ENCODE results near the gene HSPA8.

Gene HSPA8

DNA sequence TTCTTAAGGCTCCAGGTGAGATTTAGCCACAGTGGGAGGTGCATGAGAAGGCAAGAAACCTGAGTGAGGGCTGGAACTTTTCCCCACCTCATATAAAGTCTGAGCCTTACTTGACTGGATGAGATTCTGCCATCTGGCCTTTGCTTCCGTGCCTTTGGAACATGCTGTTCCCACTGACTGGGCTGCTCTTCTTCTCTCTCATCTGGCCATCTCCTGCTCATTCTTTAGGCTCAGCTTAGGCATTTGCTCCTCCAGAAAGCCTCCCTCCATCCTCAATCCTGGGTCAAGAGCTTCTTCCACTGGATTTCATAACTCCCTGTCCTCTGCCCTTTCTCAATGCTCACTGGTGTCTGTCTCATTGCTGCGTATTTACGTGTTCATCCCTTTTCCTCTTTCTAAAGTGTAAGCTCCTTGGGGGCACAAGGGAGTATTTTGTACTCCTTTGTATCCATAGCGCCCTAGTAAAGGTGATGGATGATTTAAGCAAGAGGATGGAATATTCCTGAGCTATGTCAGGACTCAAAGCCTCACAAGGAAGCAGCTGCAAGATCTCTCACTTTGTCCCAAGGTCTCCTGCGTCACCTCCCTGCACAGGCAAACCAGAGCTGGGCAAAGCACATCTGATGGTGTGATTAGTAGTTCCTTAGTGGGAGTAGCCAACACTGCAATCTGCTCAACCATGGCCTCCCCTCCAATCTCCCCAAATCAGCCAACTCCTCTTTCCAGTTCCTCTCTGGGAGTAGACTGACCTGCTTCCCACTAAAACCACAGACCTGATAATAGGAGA, 15.3 kb downstream of the HSPA8 start:
- no peak for DNase-seq

DNA sequence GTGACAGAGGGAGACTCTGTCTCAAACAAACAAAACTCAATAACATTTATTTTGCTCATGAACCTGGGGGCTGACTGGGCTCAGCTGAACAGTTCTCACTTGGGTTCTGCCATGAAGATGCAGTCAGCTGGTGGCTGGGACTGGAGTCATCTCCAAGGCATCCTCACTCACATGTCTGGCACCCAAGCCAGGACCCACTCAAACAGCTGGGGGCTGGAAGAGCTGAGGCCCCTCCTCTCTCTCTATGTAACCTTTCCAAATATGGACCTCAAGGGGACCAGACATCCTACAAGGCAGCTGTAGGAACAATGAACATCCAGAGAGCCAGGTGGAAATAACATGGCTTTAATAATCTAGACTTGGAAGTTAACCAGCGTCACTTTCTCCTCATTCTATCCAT, 16.8 kb downstream of the HSPA8 start:
- DNase-seq = no peak

DNA sequence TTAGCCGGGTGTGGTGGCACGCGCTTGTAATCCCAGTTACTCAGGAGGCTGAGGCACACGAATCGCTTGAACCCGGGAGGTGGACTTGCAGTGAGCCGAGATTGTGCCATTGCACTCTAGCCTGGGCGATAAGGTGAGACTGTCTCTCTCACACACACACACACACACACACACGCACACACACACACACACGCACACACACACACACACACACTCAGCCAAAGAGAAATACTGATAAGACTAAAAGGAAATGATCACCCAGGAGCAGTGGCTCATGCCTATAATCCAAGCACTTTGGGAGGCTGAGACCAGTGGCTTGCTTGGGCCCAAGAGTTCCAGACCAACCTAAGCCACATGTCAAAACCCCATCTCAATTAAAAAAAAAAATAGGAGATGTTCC, 20.8 kb downstream of the HSPA8 start:
- no peak for DNase-seq

DNA sequence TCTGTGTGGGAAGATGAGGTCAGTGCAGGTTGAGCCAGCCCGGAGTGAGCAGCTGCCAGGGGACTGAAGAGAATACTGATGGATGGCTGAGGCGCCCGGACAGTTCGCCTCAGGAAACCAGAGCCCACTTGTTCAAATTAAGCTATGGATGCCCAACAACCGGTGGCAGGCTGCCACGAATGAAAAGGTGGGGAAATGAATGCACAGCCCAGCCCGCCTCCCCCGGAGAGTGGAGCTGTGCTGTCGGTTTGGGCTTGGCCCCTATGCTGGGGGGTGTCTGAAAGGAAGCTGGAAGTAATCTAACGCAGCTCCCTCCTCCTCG, 21.9 kb downstream of the HSPA8 start:
- no peak for DNase-seq

DNA sequence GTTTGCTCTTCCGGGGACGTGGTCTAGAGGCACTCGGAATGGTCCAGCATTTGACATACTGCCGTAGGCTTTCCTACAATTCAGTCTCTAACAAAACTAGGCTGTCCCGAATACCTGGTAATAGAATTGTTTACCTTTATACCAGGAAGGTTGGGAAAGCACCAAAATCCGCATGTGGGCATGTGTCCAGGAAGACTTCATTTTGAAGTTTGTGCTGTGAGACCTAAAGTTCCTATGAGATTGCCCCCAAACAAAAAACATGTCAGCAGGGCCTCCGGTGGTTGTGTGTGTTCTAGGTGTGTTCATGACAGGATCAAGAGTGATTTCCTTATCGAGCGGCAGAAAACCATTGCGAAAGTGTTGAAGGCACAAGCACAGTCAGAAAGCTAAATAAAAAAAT, 26.1 kb downstream of the HSPA8 start:
- DNase-seq = no peak

DNA sequence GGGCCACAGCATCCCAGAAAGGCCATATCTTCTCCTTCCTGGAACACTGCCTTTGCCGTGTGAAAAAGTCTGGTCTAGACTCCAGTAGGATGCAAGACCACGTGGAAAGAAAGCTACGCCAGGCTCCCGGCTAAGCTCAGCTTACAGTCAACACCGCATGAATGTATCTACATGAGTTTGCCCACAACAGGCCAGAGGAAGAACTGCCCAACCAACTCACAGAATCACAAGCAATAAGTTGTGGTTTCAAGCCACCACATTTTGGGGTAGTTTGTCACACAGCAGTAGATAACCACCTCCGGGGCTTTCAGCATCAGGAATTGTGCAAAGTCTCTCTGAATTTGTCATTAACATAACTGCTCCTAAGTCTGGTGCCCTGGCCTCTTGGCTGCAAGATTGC, 27.3 kb downstream of the HSPA8 start:
- no peak for DNase-seq

DNA sequence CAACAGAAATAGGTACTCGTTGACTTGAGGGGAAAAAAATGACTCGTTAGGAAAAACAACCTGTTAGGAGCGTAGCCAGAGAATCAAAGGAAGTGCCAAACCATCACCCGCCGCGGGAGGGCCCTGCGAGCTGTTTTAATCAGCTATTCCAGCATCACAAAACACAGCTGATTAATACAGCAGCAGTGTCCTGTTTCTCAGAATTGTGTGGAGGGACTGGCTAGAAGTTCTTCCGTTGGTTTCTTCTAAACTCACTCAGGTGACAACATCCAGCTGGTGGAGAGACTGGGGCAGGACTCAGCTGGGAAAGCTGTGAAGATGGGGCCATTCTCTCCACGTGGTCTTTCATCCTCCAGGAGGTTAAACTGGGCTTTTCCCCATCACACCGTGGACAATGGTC, 28.0 kb downstream of the HSPA8 start:
- DNase-seq = no peak

DNA sequence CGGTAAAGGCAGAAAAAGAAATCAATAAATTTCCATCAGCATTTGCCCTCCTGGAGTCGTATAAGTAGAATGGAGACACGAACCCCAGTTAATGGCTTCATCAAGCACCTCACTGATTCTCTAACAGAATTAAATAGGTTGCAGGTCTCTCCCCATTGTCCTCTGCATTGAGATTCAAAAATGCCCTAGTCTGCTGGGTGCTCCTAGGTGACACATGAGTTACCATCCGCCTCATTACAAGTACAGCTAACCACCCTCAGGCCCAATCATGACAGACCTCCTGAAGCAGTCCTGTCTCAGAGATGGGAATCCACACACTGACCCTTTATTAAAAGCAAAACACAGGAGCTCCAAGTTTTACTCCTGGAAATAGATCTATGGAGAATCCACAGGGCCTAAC, 31.4 kb downstream of the HSPA8 start:
- no peak for DNase-seq

DNA sequence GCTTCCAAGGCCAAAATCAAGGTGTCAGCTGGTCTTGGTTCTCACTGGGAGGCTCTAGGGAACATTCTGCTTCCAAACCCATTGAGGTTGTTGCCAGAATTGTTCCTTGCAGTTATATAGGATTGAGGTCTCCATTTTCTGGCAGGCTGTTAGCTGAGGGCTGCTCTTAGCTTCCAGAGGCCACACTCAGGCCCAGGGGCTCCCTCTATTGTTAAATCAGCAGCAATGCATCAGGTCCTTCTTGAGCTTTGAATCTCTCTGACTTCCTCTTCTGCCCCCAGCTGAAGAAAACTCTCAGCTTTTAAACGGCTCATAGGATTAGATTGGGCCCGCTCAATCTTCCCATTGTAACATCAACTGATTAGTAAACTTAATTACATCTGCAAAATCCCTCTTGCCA, 41.0 kb downstream of the HSPA8 start:
- DNase-seq = peak; percentile 40

DNA sequence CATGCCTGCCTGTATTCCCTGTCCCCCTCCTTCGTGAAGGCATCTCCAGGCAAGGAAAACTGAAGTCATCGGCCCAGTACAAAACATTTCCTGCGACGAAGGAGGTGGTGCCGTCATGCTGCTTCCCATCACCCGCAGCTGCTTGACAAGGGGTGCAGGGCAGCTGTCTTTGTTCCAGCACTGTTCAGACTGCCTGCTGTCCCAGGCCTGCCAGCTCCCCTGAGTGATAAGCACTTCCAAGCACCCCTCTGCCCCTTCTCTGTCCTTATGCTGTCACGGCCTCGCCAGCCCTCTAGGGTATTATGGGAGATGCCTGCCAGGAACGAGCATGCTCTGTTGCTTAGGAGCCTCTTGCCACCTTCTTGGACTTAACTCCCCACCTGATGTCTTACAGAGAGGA, 43.2 kb downstream of the HSPA8 start:
- DNase-seq = no peak

DNA sequence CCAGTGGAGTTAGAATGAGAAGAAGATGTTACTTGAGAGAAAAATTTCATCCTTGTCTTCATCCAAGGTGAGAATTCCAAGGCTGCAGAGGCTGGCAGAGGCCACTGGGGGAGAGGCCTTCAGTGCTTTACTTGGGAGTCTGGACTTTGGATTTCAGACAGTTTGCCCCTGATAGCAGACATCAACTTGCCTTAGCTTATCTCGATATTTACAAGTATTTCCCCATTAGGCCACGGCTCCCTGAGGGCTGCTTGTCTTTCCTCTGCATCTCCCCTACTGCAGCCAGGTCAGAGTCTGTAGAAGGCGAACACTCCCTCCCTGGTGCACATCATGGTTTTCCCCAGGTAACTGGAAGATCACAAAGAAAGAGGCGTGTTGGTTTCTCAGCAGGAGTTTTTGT, 50.4 kb downstream of the HSPA8 start:
- DNase-seq = no peak

Data from CD4-positive, alpha-beta T cell treated with Interleukin-4 for 4 hours (primary cell).